Neural cell (in vitro differentiated cells): Measurements from ENCODE around the gene GTF2IRD1. TPM values are rescaled to one million over a fixed set of nuclear protein-coding genes. Genes with fewer than 3 reads are reported as not detected.

Experiments
- H2AFZ ChIP-seq: fragments of 200-600, 300-800 bp; sonication (generic), shearing (Covaris generic); 2 replicates; pipeline ENCODE4 v1.6.0; 2014; ENCODE audit warnings: low read depth, mild to moderate bottlenecking, antibody characterized with exemption, low read length, moderate library complexity
- H3F3A ChIP-seq: fragments of 200-600 bp; shearing (Covaris generic); 2 replicates; pipeline ENCODE4 v1.6.1; 2016; ENCODE audit warnings: mild to moderate bottlenecking, moderate library complexity, mixed read lengths, antibody characterized with exemption, low read length; ENCODE audit not compliant: insufficient read depth, poor library complexity, severe bottlenecking
- H3K27ac ChIP-seq: fragments of 200-600, 300-800 bp; sonication (generic), shearing (Covaris generic); 2 replicates; pipeline ENCODE4 v1.5.1; 2014; ENCODE audit warnings: mild to moderate bottlenecking, low read length, moderate library complexity
- H3K27me3 ChIP-seq: fragments of 300-800, 200-600 bp; sonication (generic), shearing (Covaris generic); 2 replicates; pipeline ENCODE4 v1.6.0; 2014; ENCODE audit warnings: mild to moderate bottlenecking, low read depth, low read length, moderate library complexity; ENCODE audit not compliant: insufficient read depth
- H3K36me3 ChIP-seq: fragments of 300-800, 200-600 bp; sonication (generic), shearing (Covaris generic); 2 replicates; pipeline ENCODE4 v1.5.1; 2014; ENCODE audit warnings: mild to moderate bottlenecking, antibody characterized with exemption, low read length, moderate library complexity; ENCODE audit not compliant: insufficient read depth
- H3K4me2 ChIP-seq: fragments of 300-800, 200-600 bp; sonication (generic), shearing (Covaris generic); 2 replicates; pipeline ENCODE4 v1.6.0; 2014; ENCODE audit warnings: mild to moderate bottlenecking, low read length
- H3K4me3 ChIP-seq: fragments of 300-800, 200-600 bp; sonication (generic), shearing (Covaris generic); 2 replicates; pipeline ENCODE4 v1.5.1; 2014; ENCODE audit warnings: mild to moderate bottlenecking, low read length, moderate library complexity
- H3K79me2 ChIP-seq: fragments of 200-600 bp; shearing (Covaris generic); replicated peaks from 2 replicates; pipeline ENCODE4 v1.6.0; 2014; ENCODE audit warnings: mild to moderate bottlenecking, low read length, moderate library complexity; ENCODE audit not compliant: insufficient read depth
- H3K9ac ChIP-seq: fragments of 300-800, 200-600 bp; sonication (generic), shearing (Covaris generic); 2 replicates; pipeline ENCODE4 v1.6.1; 2016; ENCODE audit warnings: mild to moderate bottlenecking, low read length, mixed read lengths
- H3K9me2 ChIP-seq: fragments of 200-600 bp; shearing (Covaris generic); 2 replicates; pipeline ENCODE4 v1.6.1; 2016; ENCODE audit warnings: mild to moderate bottlenecking, low read length, mixed read lengths; ENCODE audit not compliant: insufficient read depth
- H3K9me3 ChIP-seq: fragments of 200-600, 300-800 bp; sonication (generic), shearing (Covaris generic); 2 replicates; pipeline ENCODE4 v1.6.1; 2016; ENCODE audit warnings: mild to moderate bottlenecking, mixed run types, low read length, moderate library complexity, mixed read lengths
- H4K20me1 ChIP-seq: fragments of 200-600 bp; shearing (Covaris generic); 2 replicates; pipeline ENCODE4 v1.6.1; 2016; ENCODE audit warnings: mild to moderate bottlenecking, mixed run types; ENCODE audit not compliant: insufficient read depth
- EP300 ChIP-seq: fragments of 450-650 bp; conservative IDR thresholded peaks from 2 replicates; pipeline ENCODE4 v1.6.1; 2014; ENCODE audit warnings: antibody characterized with exemption, mild to moderate bottlenecking, moderate library complexity; ENCODE audit not compliant: poor library complexity, severe bottlenecking
- EZH2 ChIP-seq: fragments of 200-600, 300-800 bp; shearing (Covaris generic), sonication (generic); IDR thresholded peaks from 2 replicates; pipeline ENCODE4 v1.6.1; 2014; ENCODE audit warnings: antibody characterized with exemption, low read length, borderline replicate concordance, mild to moderate bottlenecking; ENCODE audit not compliant: insufficient read depth, poor library complexity, severe bottlenecking
- MXI1 ChIP-seq: fragments of 450-650 bp; conservative IDR thresholded peaks from 2 replicates; pipeline ENCODE4 v1.6.1; 2014; ENCODE audit warnings: antibody characterized with exemption, mild to moderate bottlenecking; ENCODE audit not compliant: poor library complexity, severe bottlenecking
- POLR2AphosphoS5 ChIP-seq: IDR thresholded peaks from 2 replicates; pipeline ENCODE4 v1.6.1; 2012
- RAD21 ChIP-seq: fragments of 450-650 bp; conservative IDR thresholded peaks from 2 replicates; pipeline ENCODE4 v1.6.1; 2014; ENCODE audit warnings: antibody characterized with exemption, mild to moderate bottlenecking, moderate library complexity
- REST ChIP-seq: IDR thresholded peaks from 2 replicates; pipeline ENCODE4 v1.6.1; 2012; ENCODE audit warnings: borderline replicate concordance
- SMC3 ChIP-seq: fragments of 450-650 bp; conservative IDR thresholded peaks from 2 replicates; pipeline ENCODE4 v1.6.1; 2014; ENCODE audit warnings: antibody characterized with exemption, mild to moderate bottlenecking, moderate library complexity; ENCODE audit not compliant: poor library complexity
- TAF1 ChIP-seq: IDR thresholded peaks from 2 replicates; pipeline ENCODE4 v1.6.1; 2012; ENCODE audit warnings: low read depth
- polyA plus RNA-seq: library from polyadenylated mRNA; depleted of rRNA; stranded (reverse); fragments of >200 nt; gene quantifications from 2 replicates; pipeline ENCODE4 v1.2.3, GENCODE V29; 2014
- TF ChIP-seq, protein P1 (sequence below): fragments of 450-650 bp; IDR thresholded peaks from 2 replicates; pipeline ENCODE4 v1.5.1; 2014; ENCODE audit warnings: antibody characterized with exemption, mild to moderate bottlenecking, moderate library complexity; ENCODE audit not compliant: poor library complexity, severe bottlenecking

Gene GTF2IRD1
- polyA plus RNA-seq, 1 donor from 2014 or later, result 31.9 TPM

DNA sequence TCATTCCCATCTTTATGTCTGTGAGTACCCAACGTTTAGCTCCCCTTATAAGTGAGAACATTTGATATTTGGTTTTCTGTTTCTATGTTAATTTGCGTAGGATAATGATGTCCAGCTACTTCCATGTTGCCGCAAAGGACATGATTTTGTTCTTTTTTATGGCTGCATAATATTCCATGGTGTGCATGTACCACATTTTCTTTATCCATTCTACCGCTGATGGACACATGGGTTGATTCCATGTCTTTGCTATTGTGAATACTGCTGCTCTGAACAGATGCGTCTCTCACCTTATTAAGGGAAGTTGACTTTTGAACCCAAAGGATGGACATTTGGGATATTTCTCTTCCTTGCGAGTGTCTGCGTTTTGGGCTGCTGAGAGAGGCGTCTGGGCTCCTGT lies 50.2 kb downstream of the GTF2IRD1 start:
- no peak overlapping the region for H3K9ac ChIP-seq
- no peaks in the 10 kb centered on the region for H3K9me3 ChIP-seq
- no peak overlapping the region for H2AFZ ChIP-seq
- H3K4me2 ChIP-seq, result no peak overlapping the region
- TF ChIP-seq EP300 (no peak), RAD21 (no peak), POLR2AphosphoS5 (no peak), SMC3 (no peak), TAF1 (no peak), MXI1 (no peak), REST (no peak), EZH2 (no peak)
- TF ChIP-seq, protein P1, sequence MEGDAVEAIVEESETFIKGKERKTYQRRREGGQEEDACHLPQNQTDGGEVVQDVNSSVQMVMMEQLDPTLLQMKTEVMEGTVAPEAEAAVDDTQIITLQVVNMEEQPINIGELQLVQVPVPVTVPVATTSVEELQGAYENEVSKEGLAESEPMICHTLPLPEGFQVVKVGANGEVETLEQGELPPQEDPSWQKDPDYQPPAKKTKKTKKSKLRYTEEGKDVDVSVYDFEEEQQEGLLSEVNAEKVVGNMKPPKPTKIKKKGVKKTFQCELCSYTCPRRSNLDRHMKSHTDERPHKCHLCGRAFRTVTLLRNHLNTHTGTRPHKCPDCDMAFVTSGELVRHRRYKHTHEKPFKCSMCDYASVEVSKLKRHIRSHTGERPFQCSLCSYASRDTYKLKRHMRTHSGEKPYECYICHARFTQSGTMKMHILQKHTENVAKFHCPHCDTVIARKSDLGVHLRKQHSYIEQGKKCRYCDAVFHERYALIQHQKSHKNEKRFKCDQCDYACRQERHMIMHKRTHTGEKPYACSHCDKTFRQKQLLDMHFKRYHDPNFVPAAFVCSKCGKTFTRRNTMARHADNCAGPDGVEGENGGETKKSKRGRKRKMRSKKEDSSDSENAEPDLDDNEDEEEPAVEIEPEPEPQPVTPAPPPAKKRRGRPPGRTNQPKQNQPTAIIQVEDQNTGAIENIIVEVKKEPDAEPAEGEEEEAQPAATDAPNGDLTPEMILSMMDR, result no peak
- H3K27me3 ChIP-seq, result no peaks in the 10 kb centered on the region
- H3K36me3 ChIP-seq, result no peaks in the 10 kb centered on the region
- no peaks in the 10 kb centered on the region for H4K20me1 ChIP-seq
- peaks cover 26% of the 10 kb centered on the region for H3K79me2 ChIP-seq
- H3K27ac ChIP-seq, result no peak overlapping the region
- H3K4me3 ChIP-seq, result no peak overlapping the region
- no peaks in the 10 kb centered on the region for H3K9me2 ChIP-seq
- H3F3A ChIP-seq, result no peaks in the 10 kb centered on the region

DNA sequence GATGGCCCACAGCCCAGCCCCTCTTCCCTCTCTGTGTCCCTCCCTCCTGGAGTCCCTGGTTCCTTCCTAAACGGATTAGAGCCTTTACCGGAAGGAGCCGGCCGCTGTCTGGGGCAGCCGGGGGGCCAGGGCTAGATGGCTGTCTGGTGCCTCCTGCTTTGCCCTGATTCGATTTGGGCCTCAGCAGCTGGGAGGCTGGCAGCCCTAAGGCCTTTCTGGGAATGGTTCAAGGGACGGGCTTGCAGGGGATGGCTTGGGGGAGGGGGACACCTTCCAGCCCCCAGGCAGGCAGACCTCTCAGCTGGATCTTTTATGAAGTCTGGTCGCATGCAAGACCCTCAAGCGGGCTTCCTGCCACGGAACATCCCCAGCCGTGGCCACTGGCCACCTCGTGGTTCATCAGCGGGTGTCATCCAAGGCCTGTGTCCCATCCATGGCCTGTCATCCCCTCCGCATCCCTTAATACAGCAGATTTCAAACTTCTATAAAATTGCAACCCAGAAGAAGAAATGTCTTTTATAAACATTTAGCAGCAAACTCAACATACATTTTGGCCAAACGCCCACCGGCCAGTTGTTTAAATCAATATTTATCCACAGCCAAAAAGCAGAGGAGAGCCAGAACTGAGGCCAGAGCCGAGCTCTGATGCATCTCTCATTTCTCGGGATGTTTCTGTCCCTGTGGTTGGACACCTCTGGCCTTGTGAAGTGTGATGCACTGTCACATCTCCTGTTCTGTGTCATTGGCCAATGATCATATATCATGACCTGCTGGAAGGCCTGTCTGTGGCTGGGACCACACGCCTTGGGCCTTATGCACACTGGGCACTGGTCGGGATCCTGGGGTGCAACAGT lies 52.0 kb downstream of the GTF2IRD1 start:
- no peaks in the 10 kb centered on the region for H3K9me3 ChIP-seq
- H2AFZ ChIP-seq, result no peak overlapping the region
- H3K36me3 ChIP-seq, result no peaks in the 10 kb centered on the region
- TF ChIP-seq EP300 (no peak), SMC3 (no peak), MXI1 (no peak), RAD21 (no peak), REST (no peak), EZH2 (no peak)
- TF ChIP-seq, protein P1, result no peak
- no peak overlapping the region for H3K4me2 ChIP-seq
- H3K9ac ChIP-seq, result no peak overlapping the region
- peaks cover 17% of the 10 kb centered on the region for H3K79me2 ChIP-seq
- no peak overlapping the region for H3K4me3 ChIP-seq
- H3F3A ChIP-seq, result no peaks in the 10 kb centered on the region
- no peak overlapping the region for H3K27ac ChIP-seq
- H3K27me3 ChIP-seq, result no peaks in the 10 kb centered on the region
- no peaks in the 10 kb centered on the region for H4K20me1 ChIP-seq
- no peaks in the 10 kb centered on the region for H3K9me2 ChIP-seq
